GM18507 (cell line): ENCODE data around the gene PRMT3.

Experiments used
- DNase-seq: peaks from one replicate; pipeline ENCODE4 v3.0.0; 2011; ENCODE audit warnings: low read depth; ENCODE audit not compliant: insufficient read length; ENCODE audit errors: extremely low spot score
- FAIRE-seq: peaks from 2 replicates; lab custom pipeline; 2011; peaks lifted over from hg19 to GRCh38; lab: Jason Lieb, UNC

Gene PRMT3

DNA sequence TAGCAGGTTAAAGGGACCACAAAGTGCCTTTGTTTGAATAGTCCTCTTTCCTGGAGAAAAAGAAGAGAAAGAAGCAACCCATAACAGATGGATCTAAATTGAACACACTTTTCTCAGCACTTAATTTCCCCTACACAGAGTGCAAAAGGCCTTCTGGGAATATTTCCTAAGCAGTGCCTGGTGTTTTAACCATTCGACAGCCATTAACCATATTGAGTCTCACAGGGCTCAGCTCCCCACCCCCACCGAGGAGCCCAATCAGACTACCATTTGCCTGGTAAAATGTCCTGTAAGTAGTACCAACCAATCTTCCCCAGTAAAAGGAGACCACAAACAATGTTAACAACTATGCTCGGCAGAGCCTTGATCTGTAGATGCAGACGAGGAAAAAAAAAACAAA, 171.2 kb downstream of the PRMT3 start:
- FAIRE-seq (no peak), DNase-seq (no peak)
